ENCODE data around the gene UBE4B.
"Not testable (repeated sequence)": the region's sequence is repeated elsewhere in the genome, so short reads cannot be mapped to it uniquely, and the experiment has no call there.

Gene UBE4B

GRCh38 chr1:10179406-10180091 is 146.8 kb downstream of the UBE4B start:
- DNase-seq: no peak

- no peak for DNase-seq
Observed at GRCh38 chr1:10181154-10181553, 148.4 kb downstream of the UBE4B start.

DNA sequence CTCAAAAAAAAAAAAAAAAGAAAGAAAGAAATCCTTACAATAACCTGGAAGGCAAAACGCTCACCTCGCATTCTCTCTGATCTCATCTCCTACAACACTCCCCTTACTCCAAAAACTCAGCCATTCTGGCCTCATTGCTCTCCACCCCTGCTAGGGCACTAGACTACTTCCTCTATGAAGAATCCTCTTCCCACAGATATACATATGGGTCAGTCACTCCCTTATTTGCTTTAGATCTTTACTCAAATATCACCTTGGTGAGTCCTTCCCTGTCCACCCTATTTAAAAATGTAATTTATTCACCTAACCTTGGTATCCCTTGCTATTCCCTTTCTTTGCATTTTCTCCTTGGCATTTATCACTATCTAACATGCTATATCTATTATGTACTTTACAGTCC is 153.0 kb downstream of the UBE4B start:
- DNase-seq: no peak

GRCh38 chr1:10186331-10187025 is 153.7 kb downstream of the UBE4B start:
- no peak for DNase-seq

- DNase-seq: no peak
Observed at GRCh38 chr1:10187026-10187334, 154.2 kb downstream of the UBE4B start.

- DNase-seq: no peak
Observed at GRCh38 chr1:10188133-10188650, 155.4 kb downstream of the UBE4B start.

DNA sequence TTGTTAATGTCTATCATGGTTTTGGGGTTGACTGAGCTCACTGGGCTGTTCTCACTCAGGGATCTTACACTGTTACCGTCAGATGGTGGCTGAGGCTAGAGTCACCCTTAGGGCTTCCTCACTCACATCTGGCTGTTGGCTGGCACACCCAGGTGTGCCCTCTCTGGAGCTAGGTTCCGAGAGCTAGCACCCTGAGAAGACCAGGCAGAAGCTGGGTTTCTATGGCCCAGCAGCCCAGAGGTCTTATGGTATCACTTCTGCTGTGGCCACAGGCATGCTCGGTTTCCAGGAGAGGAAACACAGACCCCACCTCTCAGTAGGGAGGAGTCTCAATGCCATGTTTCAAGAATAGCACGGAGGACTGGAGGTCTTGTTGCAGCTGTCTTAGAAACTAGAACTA is 156.9 kb downstream of the UBE4B start:
- peak; percentile 14 for DNase-seq

DNA sequence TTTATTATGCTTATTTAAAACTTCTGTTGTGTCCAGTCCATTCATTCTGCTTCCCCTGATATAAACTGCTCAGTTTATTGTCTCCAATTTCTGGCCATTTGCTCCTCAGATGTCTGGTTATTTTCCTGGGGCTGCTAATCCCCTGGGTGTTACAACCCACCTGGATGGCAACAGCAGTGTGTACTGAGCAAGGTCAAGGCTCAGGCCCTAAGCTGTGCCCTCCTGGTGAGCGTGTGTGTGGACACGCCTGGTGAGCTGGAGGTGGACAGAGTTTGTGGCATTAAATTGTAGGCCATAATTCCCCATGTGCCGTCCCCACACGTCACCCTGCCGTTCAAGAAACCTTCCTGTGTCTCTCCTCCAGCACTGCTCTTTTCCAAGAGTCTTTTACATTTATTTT is 159.5 kb downstream of the UBE4B start:
- no peak for DNase-seq

DNA sequence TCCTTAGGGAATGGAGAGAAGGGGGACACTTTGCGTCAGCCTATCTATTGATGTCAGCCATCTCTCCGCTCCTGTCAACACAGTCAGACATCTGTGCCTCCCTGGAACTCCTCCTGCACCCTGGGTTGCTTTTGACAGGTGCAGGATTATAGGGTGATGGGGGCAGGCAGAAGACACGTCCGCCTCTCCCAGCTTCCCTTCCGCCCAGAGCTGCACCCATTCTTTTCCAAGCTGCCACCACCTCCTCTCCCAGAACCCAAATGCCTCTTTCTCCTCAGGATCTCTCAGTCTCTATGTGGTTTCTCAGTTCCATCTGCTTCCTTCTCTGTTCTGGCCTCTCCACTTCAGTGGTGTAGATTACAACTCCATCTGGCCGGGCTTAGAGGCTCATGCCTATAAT is 160.5 kb downstream of the UBE4B start:
- DNase-seq: no peak

DNA sequence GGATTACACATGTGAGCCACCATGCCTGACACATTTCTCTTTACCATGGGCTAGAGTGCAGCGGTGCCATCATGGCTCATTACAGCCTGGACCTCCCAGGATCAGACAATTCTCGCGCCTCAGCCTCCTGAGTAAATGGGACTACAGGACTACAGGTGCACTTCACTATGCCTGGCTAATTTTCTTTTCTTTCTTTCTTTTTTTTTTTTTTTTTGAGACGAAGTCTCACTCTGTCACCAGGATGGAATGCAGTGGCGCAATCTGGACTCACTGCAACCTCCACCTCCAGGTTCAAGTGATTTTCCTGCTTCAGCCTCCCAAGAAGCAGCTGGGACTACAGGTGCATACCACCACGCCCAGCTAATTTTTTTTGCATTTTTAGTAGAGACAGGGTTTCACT is 162.8 kb downstream of the UBE4B start:
- no peak for DNase-seq

DNA sequence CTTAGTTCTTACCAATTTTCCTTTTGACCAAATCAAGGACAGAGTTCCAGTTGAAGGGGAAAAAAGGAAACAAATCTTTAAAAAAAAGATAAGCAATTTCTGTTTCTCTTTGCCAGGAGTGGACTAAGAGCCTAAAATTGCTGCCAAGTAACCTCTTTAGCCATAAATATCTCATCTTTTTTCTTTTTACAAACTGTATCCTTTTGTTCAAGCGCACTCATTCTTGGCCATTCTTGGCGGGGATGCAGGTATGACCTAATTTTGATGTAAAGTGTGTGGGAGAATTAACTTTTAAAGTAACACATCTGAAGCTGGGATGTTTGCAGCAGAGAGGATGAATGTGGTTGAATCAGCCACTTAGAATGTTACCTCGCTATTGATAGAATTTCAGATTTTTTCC is 164.2 kb downstream of the UBE4B start:
- no peak for DNase-seq

GRCh38 chr1:10200620-10201019 is 167.9 kb downstream of the UBE4B start:
- no peak for DNase-seq

DNA sequence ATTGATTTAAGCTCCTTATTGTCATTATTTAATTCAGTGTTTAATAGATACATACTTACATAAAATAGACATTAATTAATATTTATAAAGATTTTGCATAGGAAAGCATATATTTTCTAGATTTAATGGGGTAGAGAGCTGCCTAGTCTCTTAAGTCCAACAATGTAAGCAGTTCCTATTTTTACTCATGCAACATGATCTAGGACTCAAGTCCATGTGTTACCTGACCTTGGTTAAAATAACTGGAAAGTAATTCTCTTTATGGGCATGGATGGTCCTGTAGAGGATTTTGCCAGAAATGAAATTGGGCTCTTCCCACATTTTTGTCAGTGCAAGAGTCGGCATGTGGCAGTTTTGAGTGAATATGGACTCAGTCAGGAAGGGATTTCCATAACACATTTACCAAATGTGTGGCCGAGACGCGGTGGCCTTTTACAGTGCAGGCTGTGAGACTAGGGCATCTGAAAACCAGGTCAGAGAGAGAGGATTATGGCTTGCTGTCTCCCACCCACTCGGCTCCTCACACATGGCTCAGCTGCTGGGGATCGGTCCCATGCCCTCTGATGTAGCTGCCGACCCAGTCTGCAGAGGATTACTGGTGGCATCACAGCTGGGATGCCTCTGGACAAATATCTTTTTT is 171.4 kb downstream of the UBE4B start:
- DNase-seq: no peak

GRCh38 chr1:10205206-10205605 is 172.4 kb downstream of the UBE4B start:
- not testable (repeated sequence) for DNase-seq

- DNase-seq: no peak
Observed at GRCh38 chr1:10207810-10208209, 175.1 kb downstream of the UBE4B start.

DNA sequence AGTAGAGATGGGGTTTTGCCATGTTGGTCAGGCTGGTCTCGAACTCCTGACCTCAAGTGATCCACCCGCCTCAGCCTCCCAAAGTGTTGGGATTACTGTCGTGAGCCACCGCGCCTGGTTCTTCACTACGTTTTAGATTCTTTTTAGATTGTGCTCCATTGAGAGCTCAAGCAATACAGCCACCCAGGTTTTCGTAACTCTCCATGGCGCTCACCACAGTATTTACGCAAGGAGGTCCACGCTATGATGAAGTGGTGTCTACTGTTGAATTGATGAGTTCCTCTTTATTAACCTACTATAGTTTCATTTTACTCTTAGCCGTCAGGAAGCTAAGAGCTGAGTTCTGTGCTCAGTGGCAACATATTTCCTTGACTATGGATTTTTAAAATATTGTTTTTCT is 175.8 kb downstream of the UBE4B start:
- no peak for DNase-seq

- no peak for DNase-seq
Observed at GRCh38 chr1:10209590-10209904, 176.8 kb downstream of the UBE4B start.

DNA sequence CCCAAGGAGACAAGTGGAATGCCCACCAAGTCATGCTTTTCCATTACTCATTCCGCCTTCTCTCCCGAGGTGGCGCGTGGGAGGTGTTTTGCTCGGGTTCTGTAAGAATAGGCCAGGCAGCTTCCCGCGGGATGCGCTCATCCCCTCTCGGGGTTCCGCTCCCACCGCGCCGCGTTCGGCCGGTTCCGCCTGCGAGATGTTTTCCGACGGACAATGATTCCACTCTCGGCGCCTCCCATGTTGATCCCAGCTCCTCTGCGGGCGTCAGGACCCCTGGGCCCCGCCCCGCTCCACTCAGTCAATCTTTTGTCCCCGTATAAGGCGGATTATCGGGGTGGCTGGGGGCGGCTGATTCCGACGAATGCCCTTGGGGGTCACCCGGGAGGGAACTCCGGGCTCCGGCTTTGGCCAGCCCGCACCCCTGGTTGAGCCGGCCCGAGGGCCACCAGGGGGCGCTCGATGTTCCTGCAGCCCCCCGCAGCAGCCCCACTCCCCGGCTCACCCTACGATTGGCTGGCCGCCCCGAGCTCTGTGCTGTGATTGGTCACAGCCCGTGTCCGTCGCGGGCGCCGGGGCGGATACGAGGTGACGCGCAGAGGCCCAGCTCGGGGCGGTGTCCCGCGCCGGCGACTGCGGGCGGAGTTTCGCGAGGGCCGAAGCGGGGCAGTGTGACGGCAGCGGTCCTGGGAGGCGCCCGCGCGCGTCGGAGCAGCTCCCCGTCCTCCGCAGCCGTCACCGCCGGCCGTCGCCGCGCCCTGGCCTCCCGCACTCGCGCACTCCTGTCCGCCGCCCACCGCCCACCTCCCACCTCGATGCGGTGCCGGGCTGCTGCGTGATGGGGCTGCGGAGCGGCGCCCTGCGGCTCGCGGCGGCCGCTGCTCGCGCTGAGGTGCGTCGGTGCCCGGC is 177.4 kb downstream of the UBE4B start, which contains the start of gene KIF1B:
Gene KIF1B (plus strand): TSS at position 666 of the 906 bp plus-strand sequence. CDS start 21,759 bp downstream, outside the sequence.
- DNase-seq: peak; percentile 99

DNA sequence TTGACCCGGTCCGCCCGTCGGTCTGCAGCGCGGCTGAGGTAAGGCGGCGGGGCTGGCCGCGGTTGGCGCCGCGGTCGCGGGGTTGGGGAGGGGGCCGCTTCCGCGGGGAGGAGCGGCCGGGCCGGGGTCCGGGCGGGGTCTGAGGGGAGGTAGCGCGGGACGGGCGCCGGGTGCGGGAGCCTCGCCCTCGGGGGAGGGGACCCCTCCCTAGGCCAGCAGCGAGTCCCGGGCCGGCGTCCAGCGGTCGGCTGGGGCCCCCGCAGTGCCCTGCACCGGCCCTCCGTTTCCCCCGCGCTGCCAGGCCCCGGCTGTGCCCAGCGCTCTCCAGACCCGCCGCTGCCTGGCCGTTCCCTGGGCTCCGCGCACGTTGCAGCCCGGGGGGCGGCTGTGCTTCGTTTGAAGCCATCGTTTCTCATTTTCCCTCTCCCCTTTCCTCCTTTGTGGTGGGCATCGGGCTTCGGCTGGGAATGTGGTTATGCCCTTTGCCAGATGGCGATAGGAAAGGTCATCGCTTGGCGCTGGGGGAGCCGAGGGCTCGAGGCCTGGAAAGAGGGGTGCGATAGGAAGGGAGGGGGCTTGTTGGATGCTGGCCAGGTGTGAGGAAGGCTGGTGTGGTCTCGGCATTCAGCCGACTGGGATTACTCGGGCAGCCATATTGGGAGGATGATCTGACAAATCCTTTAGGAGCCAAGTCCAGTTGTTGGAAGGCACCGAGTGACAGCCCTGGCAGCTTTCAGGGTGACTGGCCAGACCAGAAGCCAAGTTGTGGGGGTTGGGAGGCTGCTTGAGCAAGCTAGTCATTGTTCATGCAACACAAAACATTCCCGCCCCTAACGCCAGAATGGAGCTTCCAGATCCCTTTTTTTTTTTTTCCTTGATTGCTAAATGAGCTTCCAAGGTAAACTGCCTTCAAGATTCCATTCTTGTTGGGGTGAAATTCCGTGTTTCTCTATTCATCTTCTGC is 178.4 kb downstream of the UBE4B start:
- DNase-seq: peak; percentile 65

DNA sequence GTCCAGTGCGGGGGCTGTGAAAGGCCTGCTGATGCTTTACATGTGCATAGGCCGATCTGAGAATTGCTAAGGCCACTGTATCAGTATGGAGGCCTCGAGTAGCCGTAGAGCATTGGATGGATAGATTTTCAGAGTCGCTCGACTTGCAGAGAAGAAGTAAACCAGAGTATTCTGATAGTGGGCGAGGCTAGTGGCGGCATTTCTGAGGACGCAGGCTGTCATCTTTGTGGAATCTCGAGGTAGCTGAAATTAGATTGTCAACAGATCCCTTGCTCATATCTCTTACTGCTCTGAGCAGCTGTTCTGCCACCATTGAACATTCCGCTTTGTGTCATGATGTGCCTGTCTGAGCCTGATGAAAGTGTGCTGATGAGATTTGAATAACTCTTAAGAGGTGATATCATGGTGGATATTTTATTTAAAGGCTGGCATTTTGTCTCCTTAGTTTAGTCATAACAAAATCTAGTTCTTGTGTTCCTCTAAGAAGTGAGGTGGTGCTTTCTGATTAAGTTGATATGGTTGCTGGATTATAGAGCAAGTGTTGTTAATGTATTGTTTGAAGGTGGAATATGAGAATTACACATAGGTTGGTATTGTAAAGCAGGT is 179.2 kb downstream of the UBE4B start:
- no peak for DNase-seq

- DNase-seq: no peak
Observed at GRCh38 chr1:10212476-10212875, 179.7 kb downstream of the UBE4B start.

Measured in activated effector memory CD4-positive, alpha-beta T cell treated with anti-CD3 and anti-CD28 coated beads, Interleukin-2, amount 50 U/mL, for 16 hours (primary cell).